ENCODE results near the gene PPP2R2C.

The PPP2R2C gene

DNA sequence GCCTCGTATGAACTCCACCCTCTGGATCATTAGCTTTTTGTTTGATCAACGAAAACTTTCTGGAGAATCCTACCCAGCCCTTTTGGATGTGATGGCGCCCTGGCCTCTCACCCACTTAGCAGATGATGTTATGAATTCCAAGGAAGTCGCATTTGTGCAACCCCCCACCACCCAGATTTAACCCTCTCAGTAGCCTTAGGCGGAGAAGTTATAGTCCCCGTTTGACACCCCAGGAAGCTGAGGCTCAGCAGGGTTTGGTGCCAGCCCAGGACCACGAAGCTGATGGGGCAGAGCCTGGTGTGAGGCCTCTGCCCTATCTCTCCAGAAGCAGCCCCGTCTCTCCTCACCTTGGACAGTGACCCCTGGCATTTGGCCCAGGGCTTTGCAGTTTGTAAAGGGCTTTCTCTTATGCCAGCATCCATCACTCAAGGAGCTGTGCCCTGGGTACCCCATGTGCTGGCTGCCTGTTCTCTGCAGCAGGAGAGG is 201.7 kb downstream of the PPP2R2C start (continued):
- TF ChIP-seq ZNF248 (tag by site-specific recombination; IDR thresholded peaks at IDR 0.05) (no peak), ZNF302 (tag by site-specific recombination; IDR thresholded peaks at IDR 0.05; ENCODE audit: low read depth) (no peak), ZBTB7A (tag by site-specific recombination; IDR thresholded peaks at IDR 0.05; ENCODE audit: low read depth) (no peak)
